Left lung (tissue), 10 donors: ENCODE data around the gene BCAP31. TPM values are rescaled to one million over a fixed set of nuclear protein-coding genes. Genes with fewer than 3 reads are reported as not detected.

Experiments
- ATAC-seq: fragments of 200-7000 bp; cut with Tn5 transposase; one replicate; pipeline ENCODE4 v1.9.1; 2020; ENCODE audit warnings: moderate library complexity
- DNase-seq, 4 donors: peaks; one replicate each; pipeline ENCODE4 v3.0.0-alpha.2; 2013 to 2020
- H3K27ac ChIP-seq, 2 donors: fragments of 200-600 bp; sonication (generic) in 1 of 2; one replicate each; pipeline versions ENCODE4 v1.5.0 to v1.8.0; 2020 to 2021
- H3K27me3 ChIP-seq, 2 donors: fragments of 200-600 bp; sonication (generic) in 1 of 2; one replicate each; pipeline versions ENCODE4 v1.5.0 to v1.8.0; 2020 to 2021
- H3K36me3 ChIP-seq, 2 donors: fragments of 200-600 bp; sonication (generic) in 1 of 2; one replicate each; pipeline versions ENCODE4 v1.5.0 to v1.8.0; 2020 to 2021
- H3K4me1 ChIP-seq, 2 donors: fragments of 200-600 bp; one replicate each; pipeline ENCODE4 v1.8.0; 2021
- H3K4me3 ChIP-seq, 2 donors: fragments of 200-600 bp; sonication (generic) in 1 of 2; one replicate each; pipeline versions ENCODE4 v1.5.0 to v1.8.0; 2020 to 2021; ENCODE audit warnings: mild to moderate bottlenecking in 1 of 2
- H3K9me3 ChIP-seq, 2 donors: fragments of 200-600 bp; sonication (generic) in 1 of 2; one replicate each; pipeline versions ENCODE4 v1.5.0 to v1.8.0; 2020 to 2021
- intact Hi-C, 2 donors: fragments of 100-400 bp; cut with DNase I; formaldehyde crosslinking; loops; one replicate each; pipeline versions ENCODE4 v1.11.2 to v1.14.2; 2022
- polyA plus RNA-seq, 6 donors: library from polyadenylated mRNA; unstranded; fragments of 120-200 nt; gene quantifications; one replicate each; pipeline ENCODE4 v1.2.1, GENCODE V29; 2013; ENCODE audit not compliant: insufficient read length in 6 of 6
- total RNA-seq, 2 donors: library from RNA; stranded (reverse); fragmentation: NEBNext Ultra II Directional; extraction: Animal tissue kit (Norgen Biotek cat#: 25700); gene quantifications; one replicate each; pipeline ENCODE4 v1.2.1, GENCODE V29; 2021
- TF ChIP-seq, protein P1 (sequence below), 2 donors: fragments of 200-600 bp; sonication (generic) in 1 of 2; IDR thresholded peaks; one replicate each; pipeline versions ENCODE4 v1.5.0 to v1.8.0; 2021; ENCODE audit warnings: antibody characterized with exemption in 2 of 2
- donor health status: DM: no; HTN: yes; CAD: no.
- donor health status: DM: no; HTN: no; CAD: no.

Gene BCAP31
- total and polyA plus RNA-seq, 8 donors = 126 to 243 (median 138) TPM

DNA sequence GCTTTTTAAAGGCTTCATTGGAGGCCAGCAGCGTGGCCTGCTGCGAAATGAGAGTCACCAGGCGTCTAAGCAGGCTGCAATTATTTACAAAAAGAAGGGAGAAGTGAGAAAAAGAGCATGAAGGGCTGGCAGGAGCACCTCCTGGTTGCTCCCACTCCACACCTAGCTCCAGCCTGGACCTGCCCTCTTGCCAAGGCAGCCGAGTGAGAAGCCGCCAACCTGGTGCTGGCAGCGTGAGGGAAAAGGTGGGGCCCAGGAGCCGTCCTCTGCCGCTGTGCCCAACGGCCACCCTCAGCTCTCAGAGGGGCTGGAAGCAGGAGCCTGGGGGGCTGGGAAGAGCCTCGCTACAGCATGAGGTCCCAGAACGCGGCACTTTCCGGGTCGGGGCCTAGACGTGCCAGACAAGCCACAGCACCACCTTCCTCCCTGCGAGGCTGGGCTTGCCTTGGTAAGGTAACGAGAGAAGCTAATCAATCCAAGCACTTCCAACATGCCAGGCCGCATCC, 20.1 kb downstream of the BCAP31 start:
- Histone ChIP-seq H3K9me3 (no peaks in the 10 kb centered on the region), H3K36me3 (peaks cover 0 to 60% of the 10 kb centered on the region in 2 donors), H3K4me1 (peaks cover 0 to 5% of the 10 kb centered on the region in 2 donors), H3K27me3 (no peaks in the 10 kb centered on the region), H3K4me3 (no peak overlapping the region), H3K27ac (no peak overlapping the region)
- TF ChIP-seq, protein P1, sequence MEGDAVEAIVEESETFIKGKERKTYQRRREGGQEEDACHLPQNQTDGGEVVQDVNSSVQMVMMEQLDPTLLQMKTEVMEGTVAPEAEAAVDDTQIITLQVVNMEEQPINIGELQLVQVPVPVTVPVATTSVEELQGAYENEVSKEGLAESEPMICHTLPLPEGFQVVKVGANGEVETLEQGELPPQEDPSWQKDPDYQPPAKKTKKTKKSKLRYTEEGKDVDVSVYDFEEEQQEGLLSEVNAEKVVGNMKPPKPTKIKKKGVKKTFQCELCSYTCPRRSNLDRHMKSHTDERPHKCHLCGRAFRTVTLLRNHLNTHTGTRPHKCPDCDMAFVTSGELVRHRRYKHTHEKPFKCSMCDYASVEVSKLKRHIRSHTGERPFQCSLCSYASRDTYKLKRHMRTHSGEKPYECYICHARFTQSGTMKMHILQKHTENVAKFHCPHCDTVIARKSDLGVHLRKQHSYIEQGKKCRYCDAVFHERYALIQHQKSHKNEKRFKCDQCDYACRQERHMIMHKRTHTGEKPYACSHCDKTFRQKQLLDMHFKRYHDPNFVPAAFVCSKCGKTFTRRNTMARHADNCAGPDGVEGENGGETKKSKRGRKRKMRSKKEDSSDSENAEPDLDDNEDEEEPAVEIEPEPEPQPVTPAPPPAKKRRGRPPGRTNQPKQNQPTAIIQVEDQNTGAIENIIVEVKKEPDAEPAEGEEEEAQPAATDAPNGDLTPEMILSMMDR (IDR thresholded peaks at IDR 0.05) = no peak
- intact Hi-C loops = no loop called here
- no peak for DNase-seq
- ATAC-seq = no peak

DNA sequence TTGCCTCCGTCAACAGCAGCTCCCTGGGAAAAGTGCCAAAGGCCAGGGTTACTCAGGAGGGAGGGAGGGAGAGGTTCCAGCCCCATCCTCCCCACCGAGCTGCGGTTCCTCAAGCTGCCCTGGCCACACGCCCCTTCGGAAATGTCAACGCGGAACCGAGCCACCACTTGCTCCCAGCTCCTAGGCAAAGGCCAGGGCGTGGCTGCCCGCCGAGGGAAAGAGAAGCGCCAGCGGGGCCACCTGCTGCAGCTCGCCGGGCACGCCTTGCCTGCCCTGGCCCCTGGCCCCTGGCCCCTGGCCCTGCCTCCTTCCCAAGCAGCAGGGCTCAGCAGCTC, 21.2 kb downstream of the BCAP31 start:
- intact Hi-C loops = no loop called here
- peaks cover 0 to 60% of the 10 kb centered on the region in 2 donors for H3K36me3 ChIP-seq
- TF ChIP-seq, protein P1 (IDR thresholded peaks at IDR 0.05) = no peak
- H3K27ac ChIP-seq = no peak overlapping the region
- no peak overlapping the region for H3K4me3 ChIP-seq
- H3K4me1 ChIP-seq = no peaks in the 10 kb centered on the region
- no peaks in the 10 kb centered on the region for H3K27me3 ChIP-seq
- DNase-seq (peak in 1 of 4 donors; percentile 57), ATAC-seq (peak; percentile 76)
- H3K9me3 ChIP-seq = no peaks in the 10 kb centered on the region

DNA sequence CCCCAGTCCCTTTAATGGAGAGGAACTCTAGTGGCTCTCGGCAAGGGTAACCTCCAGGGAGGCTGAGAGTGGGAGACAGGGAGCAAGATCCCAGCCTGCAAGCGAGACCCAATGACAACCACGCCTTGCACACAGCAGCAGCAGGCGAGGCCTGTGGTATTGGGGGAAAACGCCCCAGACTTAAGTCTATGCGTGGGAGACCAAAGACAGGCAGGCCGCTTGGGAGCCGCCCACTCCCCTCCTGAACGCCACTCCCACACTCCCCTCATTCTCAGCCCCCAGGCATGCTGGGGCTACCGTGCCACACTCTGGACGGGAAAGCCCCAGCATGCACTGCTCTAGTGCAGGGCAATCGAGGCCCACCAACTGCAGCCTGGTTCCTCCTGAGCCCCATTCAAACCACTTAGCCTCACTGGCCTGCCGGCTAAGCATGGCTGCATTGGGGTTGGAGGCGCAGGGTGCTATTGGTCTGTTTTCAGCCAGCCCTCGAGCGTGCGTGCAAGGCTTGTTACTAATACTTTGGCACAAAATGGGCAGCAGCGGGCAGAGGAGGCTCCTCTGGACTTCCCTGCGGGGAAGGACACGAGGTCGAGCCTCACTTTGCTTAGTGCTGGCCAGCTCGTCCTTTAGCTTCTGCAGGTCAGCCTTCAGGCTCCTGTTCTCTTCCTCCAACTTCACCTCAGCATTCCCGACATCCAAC, 21.7 kb downstream of the BCAP31 start:
- TF ChIP-seq, protein P1 (IDR thresholded peaks at IDR 0.05) = no peak
- Histone ChIP-seq H3K36me3 (peaks cover 0 to 61% of the 10 kb centered on the region in 2 donors), H3K9me3 (no peaks in the 10 kb centered on the region), H3K4me1 (no peaks in the 10 kb centered on the region), H3K27me3 (no peaks in the 10 kb centered on the region), H3K4me3 (no peak overlapping the region), H3K27ac (no peak overlapping the region)
- DNase-seq = no peak
- intact Hi-C loops = no loop called here
- no peak for ATAC-seq

DNA sequence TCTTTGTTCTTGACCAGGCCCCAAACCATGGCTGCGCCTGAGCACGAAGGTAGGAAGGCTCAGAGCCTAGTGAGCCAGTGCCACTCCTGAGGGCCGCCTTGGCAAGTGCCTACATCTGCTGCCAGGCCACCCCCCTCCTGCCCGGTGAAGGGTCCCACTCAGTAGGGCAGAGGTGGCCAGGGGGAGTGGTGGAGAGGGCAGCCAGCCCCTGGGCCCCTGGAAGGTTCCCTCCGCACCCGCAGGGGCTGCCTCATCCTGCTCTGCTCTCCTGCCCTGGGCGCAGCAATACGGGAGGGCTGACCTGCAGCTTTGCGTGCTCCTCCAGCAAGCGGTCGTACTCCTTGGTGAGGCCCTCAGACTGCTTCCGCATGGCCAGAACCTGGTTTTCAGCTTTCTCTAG, 22.5 kb downstream of the BCAP31 start:
- H3K36me3 ChIP-seq = peaks cover 0 to 69% of the 10 kb centered on the region in 2 donors
- ATAC-seq = no peak
- no peak overlapping the region for H3K4me3 ChIP-seq
- no peaks in the 10 kb centered on the region for H3K4me1 ChIP-seq
- no peak for DNase-seq
- H3K9me3 ChIP-seq = no peaks in the 10 kb centered on the region
- TF ChIP-seq, protein P1 (IDR thresholded peaks at IDR 0.05) = no peak
- no peaks in the 10 kb centered on the region for H3K27me3 ChIP-seq
- no peak overlapping the region for H3K27ac ChIP-seq
- intact Hi-C loops = no loop called here

DNA sequence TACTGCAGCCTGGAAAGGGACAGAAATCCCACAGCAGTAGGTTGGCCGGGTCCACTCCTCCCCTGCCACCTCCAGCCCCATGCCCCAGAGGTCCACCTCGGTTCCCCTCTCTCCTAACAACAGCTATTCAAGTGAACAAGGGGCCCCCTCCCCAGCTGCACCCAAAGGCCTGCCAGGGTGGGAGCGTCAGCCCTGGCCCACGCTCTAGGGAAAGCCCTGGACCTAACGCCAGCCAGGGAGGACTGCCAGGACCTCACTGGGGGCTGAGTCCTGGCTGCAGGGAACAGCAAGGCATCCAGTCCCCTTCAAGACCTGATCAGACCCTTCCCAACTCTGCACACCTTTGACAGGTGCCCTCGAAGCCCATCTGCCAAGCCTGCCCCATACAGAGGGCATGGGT, 23.2 kb downstream of the BCAP31 start:
- intact Hi-C loops = no loop called here
- no peaks in the 10 kb centered on the region for H3K4me1 ChIP-seq
- DNase-seq (no peak), ATAC-seq (no peak)
- peaks cover 0 to 76% of the 10 kb centered on the region in 2 donors for H3K36me3 ChIP-seq
- H3K4me3 ChIP-seq = no peak overlapping the region
- no peak overlapping the region for H3K27ac ChIP-seq
- no peaks in the 10 kb centered on the region for H3K9me3 ChIP-seq
- H3K27me3 ChIP-seq = no peaks in the 10 kb centered on the region
- TF ChIP-seq, protein P1 (IDR thresholded peaks at IDR 0.05) = no peak
